SIG-M5 (cell line): ENCODE data around the gene TMEM61.

Experiments
- DNase-seq: peaks from one replicate; lab custom pipeline; 2025; lab: John Stamatoyannopoulos, UW

Gene TMEM61

DNA sequence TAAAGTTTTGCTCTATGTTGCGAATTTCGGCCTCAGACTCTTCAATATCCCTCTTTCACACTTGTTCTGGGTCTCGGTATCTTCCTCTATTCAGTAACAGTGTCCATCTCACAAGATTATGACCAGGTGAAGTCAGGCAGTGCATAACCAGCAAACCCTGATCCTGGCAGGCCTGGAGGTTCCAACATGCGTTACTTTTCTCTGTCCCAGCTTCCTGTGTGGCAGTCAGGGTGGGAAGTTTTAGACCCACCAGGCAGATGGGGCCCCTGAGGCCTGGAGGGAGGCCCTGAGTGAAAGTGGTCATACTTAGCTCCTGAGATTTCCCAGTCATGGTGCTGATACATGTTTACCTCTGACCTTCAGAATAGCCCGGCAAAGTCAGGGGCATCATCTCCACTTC, 5.1 kb downstream of the TMEM61 start:
- no peak for DNase-seq

DNA sequence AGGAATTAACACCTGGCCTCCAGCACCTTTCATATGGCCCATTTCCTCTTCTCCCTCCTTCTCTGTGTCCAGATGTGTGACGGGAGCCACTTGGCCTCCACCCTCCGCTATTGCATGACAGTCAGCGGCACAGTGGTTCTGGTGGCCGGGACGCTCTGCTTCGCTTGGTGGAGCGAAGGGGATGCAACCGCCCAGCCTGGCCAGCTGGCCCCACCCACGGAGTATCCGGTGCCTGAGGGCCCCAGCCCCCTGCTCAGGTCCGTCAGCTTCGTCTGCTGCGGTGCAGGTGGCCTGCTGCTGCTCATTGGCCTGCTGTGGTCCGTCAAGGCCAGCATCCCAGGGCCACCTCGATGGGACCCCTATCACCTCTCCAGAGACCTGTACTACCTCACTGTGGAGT, 5.6 kb downstream of the TMEM61 start:
- no peak for DNase-seq

DNA sequence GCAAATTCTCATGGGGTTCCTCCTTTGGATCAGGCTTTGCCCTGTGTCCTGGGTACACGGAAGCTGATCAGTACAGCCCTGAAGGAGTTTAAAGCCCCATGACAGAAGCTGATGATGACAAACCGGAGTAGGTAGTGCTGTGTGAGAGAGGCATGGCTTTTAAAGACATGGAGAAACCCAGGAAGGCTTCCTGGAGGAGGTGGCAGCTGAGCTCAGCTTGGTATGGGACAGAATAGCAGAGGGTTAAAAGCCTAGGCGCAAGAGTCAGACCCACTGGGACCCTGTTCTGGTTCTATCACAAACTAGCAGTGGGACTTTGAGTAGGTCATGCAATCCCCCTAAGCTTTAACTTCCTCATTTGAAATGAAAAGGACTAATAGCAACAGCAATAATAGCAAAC, 6.1 kb downstream of the TMEM61 start:
- no peak for DNase-seq

DNA sequence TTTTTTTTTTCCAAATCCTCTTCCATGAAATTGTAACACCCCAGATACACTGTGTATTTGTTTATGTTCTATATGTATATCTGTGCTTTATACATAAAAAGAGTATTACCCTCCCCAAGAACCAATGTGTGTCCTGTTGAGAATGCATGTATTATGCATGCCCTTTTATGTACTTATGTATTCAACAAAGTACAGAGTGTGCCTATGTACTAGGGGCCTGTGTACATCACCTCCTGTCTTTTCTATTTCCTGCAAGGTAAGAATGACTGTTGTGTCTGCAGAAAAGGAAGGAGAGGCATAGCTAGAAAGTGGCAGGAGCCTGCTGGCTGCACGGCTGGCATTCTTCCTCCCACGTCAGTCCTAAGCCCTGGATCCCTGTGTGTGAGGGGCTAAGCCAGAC, 7.0 kb downstream of the TMEM61 start:
- DNase-seq: no peak

DNA sequence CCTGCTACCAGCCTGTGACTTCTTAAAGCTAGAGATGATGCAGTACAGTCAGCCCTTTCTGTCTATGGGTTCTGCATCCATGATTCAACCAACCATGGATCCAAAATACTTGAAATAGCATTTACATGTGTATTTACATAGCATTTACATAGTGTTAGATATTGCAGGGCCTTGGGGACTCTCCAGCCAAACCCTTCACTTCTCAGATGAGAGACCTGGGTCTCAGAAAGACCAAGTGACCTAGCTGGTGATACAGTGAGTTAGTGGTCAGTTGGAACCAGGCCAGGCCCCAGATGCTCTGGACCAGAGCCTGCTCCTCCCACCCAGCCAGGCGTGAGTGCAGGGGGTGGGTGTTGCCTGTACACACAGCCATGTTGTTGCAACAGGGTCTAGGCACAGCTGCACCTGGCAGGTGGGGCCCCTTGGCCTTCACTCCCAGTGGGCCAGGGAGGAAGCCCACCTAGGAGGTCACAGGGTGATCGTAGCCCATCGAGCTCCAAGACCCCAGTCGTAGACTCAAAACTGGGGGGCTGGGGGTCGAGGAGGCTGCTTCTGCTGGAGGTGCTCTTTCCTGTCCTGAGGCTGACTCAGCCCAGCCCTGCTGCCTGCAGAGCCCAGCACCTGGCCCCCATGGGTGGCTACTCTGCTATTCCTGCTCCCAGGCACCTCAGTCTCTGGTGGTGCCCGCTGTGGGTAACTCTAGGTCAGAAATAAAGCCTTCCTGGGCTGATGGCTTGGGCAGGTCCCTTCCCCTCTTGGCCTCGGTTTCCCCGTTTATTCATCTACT, 7.7 kb downstream of the TMEM61 start:
- DNase-seq: no peak

DNA sequence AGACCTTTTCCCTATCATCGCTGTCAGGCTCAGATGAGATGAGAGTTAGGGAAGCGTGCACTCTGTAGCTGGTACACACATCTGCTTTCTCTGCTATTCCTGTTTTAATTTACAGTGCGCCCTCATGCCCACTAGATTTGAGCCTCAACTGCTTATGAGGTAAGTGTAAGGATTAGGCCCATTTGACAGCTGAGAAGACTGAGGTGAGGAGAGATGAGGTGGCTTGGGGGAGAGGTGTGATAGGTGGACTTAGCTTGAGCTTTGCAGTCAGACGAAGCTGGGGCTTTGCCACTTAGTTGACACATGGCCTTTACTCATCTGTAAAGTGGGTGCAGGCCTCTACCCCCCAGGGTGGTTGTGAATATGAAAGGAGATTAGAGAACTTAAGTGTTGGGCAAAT, 8.5 kb downstream of the TMEM61 start:
- no peak for DNase-seq

DNA sequence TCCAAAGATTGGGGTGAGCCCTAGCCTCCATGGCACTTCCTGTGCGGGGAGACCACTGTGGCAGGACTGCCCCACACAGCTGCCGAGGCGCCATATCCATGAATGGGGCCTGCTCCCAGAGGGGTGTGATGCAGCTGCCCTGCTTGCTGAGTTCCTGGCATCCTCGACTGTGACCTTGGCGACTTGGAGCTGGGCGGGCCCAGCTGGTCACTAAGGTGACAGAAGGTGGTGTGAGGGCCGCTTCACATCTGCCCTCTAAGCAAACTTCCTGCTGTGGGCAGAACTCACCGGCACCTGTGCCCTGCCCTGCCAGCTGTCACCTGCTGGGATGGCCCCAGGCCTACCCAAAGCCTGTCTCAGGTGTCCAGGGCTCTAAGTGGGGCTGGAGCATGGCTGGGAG, 9.0 kb downstream of the TMEM61 start:
- no peak for DNase-seq

DNA sequence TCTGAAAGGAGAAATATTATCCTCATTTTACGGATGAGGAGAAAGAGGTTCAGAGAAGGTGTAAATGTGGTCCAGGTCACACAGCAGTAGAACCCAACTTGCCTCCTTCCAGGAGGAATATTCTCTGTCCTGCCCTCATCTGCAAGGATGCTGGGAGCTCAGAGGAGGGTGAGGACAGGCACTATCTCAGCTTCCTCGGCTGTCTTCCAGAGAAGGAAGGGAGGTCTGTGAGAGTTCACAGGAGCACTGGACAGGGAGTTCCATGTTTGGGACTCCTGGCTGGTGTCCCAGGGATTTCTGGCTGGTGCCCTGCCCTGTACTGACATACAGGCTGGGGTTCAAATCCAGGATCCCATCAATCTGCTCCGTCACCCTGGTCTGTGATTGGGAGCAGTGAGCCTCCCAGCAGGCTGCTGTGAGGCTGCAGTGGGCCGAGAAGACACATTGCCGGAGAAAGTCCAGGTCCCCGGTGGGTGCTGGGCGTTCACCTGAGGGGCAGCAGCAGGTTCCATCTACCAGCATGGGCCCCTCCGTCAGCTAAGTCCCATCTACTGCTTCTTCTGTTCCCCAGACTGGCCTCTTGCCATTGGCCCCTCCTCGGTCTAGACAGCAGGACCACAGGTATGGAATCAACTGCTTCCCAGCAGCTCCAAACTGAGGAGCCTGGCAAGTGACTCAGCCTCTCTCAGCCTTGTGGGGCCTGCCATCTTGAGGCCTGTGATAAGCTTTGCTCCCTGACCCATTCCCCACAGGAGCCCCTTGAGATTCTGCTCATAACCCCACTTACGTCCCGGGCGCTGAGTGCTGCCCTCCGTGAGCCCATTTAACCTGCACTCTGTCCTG, 9.8 kb downstream of the TMEM61 start:
- DNase-seq: no peak

DNA sequence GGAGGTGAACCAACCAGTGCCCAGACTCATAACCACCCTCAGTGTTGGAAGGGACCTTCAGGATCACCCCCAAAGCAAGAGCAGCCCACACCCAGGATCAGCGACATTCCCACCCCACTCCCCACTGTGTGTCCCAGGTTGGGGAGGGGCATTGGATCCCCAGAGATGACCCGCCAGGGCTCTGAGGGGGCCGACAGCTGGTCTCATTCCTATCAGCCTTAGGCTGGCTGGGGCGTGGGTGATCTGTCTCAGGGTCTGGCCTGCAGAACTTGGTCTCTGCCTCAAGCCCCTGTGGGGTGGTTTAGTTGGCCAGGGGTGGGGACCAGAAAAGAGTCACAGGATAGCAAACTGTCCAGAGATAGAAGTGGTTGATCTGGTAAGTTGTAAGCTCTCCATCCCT, 10.5 kb downstream of the TMEM61 start:
- DNase-seq: no peak

DNA sequence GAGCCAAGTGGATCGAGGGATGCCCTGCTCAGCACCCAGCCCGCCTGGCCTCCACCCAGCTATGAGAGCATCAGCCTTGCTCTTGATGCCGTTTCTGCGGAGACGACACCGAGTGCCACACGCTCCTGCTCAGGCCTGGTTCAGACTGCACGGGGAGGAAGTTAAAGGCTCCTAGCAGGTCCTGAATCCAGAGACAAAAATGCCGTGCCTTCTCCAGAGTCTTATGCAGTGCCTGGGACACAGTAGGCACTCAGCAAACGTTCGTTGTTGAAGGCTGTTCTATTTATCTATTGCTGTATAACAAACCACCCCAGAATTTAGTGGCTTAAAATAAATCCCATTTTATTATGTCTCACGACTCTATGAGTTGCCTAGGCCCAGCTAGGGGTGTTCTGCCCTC, 11.5 kb downstream of the TMEM61 start:
- DNase-seq: no peak

DNA sequence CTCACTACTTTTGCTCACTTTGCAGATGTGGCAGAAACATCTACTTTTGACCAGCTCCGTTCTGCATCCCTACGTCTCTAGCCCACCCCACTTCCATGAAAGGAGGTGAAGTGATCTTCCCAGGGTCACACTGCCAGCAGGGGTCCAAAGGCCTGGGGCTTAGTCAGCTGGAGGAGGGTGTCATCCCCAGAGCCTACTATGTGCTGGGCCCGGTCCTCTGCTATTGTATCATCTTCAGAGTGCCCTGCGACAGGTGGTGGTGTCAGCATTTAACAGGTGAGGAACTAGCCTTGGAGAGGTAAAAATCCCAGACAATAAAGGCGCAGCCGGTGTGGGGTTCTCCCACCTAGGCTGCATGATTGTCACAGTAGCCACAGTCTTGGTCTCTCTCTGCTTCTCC, 12.7 kb downstream of the TMEM61 start:
- no peak for DNase-seq

DNA sequence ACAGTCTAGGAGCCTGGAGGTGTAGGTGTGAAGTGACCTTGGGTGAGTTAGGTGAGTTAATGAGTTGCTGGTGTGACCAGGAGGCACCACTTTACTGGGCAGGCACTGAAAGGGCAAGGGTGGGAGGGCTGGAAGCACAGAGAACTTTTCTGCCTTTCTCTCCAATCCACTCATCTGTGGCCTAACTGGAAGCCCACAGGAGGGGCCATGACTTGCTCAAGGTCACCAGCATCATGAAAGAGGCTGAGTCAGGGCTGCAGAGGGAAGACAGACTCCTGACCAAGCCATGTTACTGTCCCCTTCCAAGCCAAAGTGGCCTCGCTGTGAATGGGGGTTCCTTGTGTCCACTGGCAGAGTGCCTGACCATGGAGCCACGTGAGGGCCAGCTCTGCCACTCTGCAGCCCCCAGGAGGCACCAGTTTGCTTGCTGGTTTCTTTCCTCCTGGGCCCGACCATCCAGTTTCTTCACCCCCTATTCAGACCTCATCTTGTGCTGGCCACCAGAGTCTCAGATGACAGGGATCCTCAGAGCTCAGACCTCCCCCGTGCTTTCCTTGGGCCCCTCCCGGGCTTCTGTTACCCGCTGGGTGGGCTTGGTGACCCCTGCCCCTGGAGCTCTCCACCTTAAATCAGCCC, 14.0 kb downstream of the TMEM61 start:
- DNase-seq: no peak

DNA sequence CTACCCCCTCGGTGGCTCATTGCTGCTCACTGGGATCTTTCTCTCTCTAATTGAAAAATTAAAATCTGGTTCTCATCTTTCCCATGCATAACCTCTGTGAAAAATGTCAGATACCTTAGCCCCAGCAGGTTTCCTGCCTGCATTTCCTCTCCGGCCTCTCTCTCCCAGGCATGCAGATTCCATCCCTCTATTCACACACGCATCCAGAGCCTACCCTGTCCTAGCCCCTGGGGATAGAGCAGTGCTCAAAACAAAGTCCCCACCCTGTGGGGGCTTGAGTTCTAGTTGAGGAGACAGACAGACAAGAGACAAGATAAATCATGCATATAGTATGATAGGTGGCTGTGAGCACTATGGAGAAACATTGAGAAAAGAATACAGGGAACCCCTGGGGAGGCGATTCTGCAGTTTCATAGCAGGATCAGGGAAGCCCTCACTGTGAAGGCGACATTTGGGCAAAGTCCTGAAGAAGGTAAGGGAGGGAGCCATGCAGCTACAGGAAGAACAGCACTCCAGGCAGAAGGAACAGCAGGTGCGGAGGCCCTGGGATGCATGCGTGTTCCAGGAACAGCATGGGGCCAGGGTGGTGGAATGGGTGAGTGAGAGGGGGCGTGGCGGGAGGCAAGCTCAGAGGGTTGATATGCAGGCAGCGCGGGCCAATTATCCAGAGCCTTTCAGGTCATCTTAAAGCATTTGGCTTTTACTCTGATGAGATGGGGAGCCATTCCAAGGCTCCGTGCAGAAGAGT, 14.8 kb downstream of the TMEM61 start:
- DNase-seq: no peak

DNA sequence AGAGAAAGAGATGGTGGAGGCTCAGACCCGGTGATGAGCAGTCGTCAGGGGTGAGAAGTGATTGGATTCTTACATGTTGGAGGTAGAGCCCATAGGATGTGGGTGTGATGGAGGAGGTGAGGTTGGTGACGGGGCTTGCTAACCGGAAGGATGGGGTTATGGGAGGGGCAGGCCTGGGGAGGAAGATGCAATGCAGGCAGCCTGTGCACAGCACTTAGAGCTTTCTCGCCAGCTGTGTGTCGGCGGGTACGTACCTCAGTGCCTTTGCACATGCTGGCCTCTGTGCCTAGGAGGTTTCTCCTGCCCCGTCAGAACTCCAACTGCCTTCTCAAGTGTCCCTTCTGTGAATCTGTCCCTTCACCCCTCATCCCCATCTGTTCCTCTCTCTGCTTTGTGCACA, 15.4 kb downstream of the TMEM61 start:
- no peak for DNase-seq

DNA sequence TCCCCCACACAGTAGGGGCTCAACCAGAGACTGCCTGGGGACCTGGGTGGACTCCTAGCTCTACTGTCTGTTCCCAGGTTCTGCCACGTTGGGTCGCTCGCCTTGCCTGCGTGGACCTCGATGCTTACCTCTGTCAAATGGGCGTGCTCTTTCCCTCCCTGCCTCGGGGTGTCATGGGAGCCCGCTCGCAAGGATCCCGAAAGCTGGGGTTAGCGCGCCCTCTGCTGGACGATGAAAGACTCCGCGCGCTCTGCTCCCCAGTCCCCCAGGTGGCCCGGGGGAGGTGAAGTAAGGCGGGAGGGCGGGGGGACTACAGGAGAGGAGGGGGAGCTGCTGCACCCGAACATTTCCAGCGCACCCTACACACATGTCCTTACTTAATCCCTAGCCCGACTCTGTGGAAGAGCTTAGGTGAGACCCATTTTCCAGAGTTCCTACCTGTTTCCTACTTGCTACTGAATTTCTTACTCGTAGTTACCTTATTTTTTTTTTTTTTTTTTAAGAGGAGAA, 16.0 kb downstream of the TMEM61 start:
- DNase-seq: no peak

DNA sequence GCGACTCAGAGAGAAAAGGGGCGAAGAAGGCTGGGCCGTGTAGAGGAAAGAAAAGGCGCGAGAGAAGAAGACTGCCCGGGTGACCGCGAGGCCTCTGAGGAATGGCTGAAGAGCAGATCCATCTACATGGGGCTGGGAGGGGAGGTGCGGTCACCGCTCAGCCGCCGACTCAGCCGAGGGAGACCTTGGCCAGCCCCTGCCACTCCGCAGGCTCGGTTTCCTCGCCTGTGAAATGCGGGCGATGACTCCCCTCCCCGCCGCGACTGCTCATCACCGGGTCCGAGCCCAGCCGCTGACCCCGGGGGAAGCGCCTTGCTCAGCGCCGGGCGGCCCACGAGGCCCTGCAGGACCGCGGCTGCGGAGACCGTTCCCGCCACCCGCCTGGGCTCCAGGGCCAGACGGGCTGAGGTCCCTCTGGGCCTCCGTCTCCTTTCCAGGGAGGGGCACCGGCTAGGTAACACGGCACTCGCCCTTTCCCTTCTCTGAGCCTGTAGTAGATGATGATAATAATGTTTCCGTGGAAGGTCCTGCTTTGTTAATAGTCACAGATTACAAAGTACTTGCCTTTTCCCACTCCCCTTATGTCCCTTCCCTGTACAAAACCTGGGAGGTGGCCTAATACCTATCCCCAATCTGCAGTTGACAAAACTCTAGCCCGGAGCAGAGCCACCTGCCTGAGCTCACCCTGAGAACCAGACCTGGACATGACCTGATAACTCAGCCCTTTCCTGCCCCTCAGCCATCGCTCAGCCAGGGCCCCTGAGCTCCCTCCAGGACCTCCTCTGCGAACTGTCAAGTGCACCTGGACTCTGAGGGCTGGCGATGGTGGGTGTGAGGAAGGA, 16.7 kb downstream of the TMEM61 start:
- DNase-seq: no peak

DNA sequence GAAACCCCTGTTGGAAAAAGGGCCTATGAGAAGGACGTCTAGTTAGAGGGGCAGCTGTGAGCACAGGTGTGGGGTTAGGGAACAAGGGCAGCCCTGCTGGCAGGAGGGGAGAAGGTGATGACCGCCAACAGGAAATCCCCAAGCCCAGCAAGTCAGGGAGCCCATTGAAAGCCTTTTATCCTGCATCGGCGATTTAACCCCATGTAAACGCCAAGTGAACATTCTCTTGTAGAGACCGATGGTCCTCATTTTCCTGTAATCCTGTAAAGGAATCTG, 17.2 kb downstream of the TMEM61 start:
- DNase-seq: no peak

DNA sequence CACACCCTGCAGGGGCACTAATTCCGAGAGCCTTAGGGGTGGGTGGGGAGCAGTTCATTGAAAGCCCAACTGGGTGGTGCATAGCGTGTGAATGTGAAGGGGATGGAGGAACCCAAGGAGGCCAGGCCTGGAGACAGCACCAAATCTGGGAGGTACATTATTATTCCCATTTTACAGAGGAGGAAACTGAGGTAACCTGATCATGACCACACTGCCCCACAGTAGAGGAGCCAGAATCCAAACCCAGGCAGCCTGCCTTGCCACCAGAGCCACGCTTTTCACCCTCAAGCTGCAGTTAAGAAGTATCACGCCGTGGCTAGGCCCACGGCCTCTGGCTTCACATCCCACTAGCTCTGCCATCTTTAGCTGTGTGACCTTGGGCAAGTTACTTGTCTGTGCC, 17.7 kb downstream of the TMEM61 start:
- no peak for DNase-seq

DNA sequence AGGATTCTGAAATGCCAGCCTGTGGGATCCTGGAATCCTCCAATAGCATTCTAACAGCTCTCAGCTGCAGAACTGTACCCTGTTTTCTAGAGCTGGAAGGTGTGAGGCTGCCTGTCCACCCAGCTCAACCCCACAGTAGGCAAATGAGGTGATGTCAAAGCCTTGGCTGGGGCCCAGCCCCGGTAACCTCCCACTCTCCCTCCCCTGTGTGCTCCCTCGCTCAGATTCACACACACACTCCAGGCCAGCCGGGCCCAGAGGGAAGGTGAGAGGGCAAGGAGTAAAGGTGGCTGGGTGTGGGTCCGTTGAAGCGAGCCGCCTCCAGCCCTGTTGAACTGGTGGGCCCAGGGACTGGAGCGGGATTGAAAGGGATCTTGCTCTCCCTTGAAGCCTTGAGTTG, 18.2 kb downstream of the TMEM61 start, which contains the start of gene BSND:
Gene BSND (plus strand): TSS at position 257 of the 400 bp plus-strand sequence. CDS start 254 bp downstream, outside the sequence.
- DNase-seq: no peak

DNA sequence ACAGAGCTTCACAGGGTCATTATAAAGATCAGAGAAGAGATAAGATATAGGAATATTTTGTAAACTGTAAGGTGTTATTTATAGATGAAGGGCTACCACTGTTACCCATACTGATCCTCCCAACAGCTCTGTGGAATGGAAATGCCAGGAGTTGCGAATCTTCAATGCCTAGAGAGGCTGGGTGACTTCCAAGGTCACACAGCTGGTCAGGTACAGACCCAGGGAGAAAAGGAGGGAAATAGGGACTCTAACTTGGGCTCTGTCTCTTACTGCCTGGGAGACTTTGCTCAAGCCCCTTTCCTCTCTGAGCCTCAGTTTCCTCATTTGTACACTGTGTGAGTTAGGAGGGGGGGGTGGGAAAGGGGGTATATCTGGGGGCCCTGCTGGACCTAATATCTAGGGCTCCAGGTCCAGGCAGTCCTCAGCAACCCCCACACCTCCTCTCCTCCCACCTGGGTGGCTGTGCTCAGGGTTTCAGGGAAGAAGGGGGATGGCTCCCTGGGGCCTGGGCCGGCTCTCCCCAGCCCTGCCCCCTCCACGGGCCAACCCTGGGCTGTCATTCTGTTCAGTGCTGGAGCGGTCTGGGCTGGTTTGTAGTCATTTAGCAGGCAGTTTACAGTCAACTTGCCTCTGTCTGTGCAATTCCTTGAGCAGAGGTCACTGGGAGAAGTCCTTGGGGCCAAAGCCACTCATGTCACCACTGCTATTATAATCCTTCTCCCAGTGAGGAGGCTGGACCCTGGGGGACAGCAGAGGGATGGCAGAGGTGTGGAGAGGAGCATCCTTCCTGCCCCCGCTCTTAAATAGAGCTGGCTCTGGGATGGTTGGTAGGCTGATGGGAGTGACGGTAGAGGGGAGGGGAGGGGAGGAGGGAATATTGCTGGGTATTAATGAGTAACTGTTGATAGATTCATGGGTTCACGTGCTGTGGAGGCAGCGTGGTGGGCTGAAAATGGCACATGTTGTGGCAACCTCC, 20.0 kb downstream of the TMEM61 start:
- DNase-seq: no peak
